Choroid plexus epithelial cell (primary cell): ENCODE results near the gene UBL7.

Experiments
- DNase-seq: peaks from one replicate; pipeline ENCODE4 v3.0.0-alpha.2; 2010; ENCODE audit warnings: low read depth
- H3K4me3 ChIP-seq: 2 replicates; pipeline ENCODE4 v1.5.1; 2011; ENCODE audit warnings: low read depth, mild to moderate bottlenecking, control low read depth, low read length, moderate library complexity
- TF ChIP-seq, protein P1 (sequence below): conservative IDR thresholded peaks from 2 replicates; pipeline ENCODE4 v1.5.1; 2011; ENCODE audit warnings: low read depth, mild to moderate bottlenecking, control low read depth, inconsistent platforms, low read length, moderate library complexity

Gene UBL7

GRCh38 chr15:74453925-74454763 lies 6.8 kb downstream of the UBL7 start:
- peak; percentile 65 for DNase-seq
- TF ChIP-seq, protein P1, sequence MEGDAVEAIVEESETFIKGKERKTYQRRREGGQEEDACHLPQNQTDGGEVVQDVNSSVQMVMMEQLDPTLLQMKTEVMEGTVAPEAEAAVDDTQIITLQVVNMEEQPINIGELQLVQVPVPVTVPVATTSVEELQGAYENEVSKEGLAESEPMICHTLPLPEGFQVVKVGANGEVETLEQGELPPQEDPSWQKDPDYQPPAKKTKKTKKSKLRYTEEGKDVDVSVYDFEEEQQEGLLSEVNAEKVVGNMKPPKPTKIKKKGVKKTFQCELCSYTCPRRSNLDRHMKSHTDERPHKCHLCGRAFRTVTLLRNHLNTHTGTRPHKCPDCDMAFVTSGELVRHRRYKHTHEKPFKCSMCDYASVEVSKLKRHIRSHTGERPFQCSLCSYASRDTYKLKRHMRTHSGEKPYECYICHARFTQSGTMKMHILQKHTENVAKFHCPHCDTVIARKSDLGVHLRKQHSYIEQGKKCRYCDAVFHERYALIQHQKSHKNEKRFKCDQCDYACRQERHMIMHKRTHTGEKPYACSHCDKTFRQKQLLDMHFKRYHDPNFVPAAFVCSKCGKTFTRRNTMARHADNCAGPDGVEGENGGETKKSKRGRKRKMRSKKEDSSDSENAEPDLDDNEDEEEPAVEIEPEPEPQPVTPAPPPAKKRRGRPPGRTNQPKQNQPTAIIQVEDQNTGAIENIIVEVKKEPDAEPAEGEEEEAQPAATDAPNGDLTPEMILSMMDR = no peak
- H3K4me3 ChIP-seq = no peak overlapping the region

DNA sequence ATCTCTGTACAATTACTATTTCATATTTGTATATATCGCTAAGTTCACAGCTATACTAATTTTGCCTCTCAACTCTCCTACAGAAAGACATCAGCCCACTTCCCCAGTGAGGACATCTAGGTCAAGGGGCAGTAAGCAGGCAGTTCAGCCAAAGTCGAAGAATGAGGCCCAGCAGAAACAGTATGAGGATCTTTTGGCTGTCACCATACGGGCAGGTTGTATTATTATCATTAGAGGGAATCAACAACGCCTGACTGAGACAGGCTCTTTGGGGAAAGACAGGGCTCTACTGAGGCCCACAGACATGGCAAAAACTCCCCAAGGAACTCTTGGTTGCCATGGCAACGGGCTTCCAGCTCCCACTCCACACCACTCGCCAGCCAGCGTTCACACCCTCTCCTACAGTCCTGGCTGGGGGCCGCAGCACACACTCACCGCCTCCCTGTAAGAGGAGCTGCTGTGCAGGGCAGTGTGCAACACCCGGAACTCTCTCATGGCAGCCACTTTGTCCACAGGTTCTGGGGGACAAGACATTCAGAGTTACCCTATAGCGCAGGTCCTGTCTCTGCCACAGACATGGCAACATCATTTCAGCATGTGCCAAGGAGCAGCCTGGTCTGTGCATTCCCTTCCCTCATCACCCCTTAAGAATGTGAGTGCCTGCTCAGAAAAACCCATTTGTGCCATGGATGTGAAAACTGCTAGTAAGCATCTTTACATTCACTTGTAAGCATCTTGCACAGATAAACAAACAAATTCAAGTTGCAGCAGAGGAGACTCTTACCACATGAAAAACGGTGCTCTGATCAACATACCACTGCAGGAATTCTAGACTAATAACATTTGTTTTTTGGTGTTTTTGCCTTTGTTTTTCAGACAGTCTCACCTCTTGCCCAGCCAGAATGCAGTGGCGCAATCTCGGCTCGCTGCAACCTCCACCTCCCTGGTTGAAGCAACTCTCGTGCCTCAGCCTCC lies 8.8 kb downstream of the UBL7 start:
- TF ChIP-seq, protein P1 = no peak
- H3K4me3 ChIP-seq = no peak overlapping the region
- no peak for DNase-seq

DNA sequence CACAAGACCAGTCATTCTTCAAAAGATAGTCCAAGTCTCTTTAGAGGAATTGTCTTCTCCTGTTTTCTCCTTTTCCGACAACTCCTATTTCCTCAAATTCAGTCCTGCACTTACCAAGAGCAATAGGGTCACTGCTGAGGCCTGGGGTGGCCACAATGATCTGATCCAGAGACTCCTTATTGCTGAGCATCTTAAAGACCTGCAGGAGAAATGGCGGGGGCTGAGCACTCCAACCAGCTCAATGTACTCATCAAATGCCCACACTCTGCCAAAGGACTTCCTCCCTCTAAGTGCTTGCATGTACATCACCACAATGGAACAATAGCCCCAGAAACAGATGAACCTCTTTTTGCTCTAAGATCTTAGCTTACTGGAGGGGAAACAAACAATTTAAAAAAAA lies 9.6 kb downstream of the UBL7 start:
- TF ChIP-seq, protein P1 = no peak
- no peak overlapping the region for H3K4me3 ChIP-seq
- DNase-seq = no peak

GRCh38 chr15:74449643-74450205 lies 11.2 kb downstream of the UBL7 start:
- DNase-seq = no peak

DNA sequence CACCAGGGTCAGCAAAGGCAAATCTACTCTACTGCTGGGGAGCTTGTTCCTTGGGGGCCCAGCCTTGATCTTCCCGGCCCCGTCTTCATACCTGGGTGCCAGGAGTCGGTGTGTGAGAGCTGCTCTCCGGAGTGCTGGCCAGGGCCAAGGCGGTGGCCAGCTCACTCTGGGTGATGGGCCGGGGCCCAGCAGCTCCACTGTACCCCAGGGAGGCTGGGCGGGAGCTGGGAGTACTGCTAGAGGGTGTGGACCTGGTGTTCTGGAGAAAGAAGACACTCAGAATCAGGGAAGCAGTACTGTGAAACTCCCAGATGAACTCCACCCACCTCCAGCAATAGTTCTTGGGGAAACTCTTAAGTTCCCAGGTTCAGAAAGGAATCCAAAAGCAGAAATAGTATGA lies 11.9 kb downstream of the UBL7 start:
- TF ChIP-seq, protein P1 = no peak
- DNase-seq = no peak
- no peak overlapping the region for H3K4me3 ChIP-seq

More at GRCh38 chr15:74449643-74450205, 11.2 kb downstream of the UBL7 start:
- no peak overlapping the region for H3K4me3 ChIP-seq
- TF ChIP-seq, protein P1 = no peak

GRCh38 chr15:74445816-74446763 lies 14.9 kb downstream of the UBL7 start:
- DNase-seq = no peak
- no peak overlapping the region for H3K4me3 ChIP-seq
- TF ChIP-seq, protein P1 = no peak
